K562 (cell line): ENCODE data around the gene ESRRB. TPM values are rescaled to one million over a fixed set of nuclear protein-coding genes. Genes with fewer than 3 reads are reported as not detected.

Experiments used
- ATAC-seq: fragments of 200-7000 bp; cut with Tn5 transposase; 3 replicates; pipeline ENCODE4 v1.9.1; 2020; ENCODE audit warnings: moderate library complexity
- BruUV-seq: library from RNA; stranded (reverse); fragments of 400-500 nt; replicated peaks from 2 replicates; lab custom pipeline; 2021; lab: Mats Ljungman, UMichigan
- CTCF ChIA-PET: fragments of 300-600 bp; formaldehyde crosslinking; extraction: SDS; loops from one replicate; lab custom pipeline; 2021; ENCODE audit warnings: low intra/inter-chr PET ratio; lab: Yijun Ruan, JAX
- POLR2A ChIA-PET: fragments of 300-600, 350-650 bp; sonication (Branson Sonifier 250); formaldehyde crosslinking; extraction: SDS; loops from one replicate; lab custom pipeline; 2021; ENCODE audit warnings: antibody characterized with exemption, inconsistent platforms; lab: Yijun Ruan, JAX
- DNase-seq, 4 experiments: peaks; one replicate each; pipeline versions ENCODE4 v3.0.0 to v3.0.0-alpha.2; 2011 to 2018; ENCODE audit warnings: low spot score in 3 of 4, mixed read lengths in 3 of 4; ENCODE audit errors: extremely low read depth in 1 of 4
- FAIRE-seq: peaks from 2 replicates; lab custom pipeline; 2011; peaks lifted over from hg19 to GRCh38; lab: Jason Lieb, UNC
- H2AFZ ChIP-seq: 2 replicates; pipeline ENCODE4 v1.6.0; 2011; ENCODE audit warnings: low read depth, low read length, control low read depth, inconsistent platforms
- H3K27ac ChIP-seq: fragments of 200-600 bp; 3 replicates; pipeline ENCODE4 v1.8.0; 2011; ENCODE audit warnings: low read depth, mild to moderate bottlenecking, control low read depth, inconsistent platforms, low read length, moderate library complexity, mixed read lengths; ENCODE audit errors: extremely low read depth
- H3K27me3 ChIP-seq, 2 experiments: fragments of 300-600 bp in 1 of 2; 2 replicates in 1 of 2; 3 replicates in 1 of 2; pipeline versions ENCODE4 v1.6.0 to v1.8.0; 2011; ENCODE audit warnings: inconsistent platforms in 2 of 2, low read length in 2 of 2, mild to moderate bottlenecking in 1 of 2, mixed read lengths in 1 of 2, moderate library complexity in 1 of 2; ENCODE audit not compliant: control insufficient read depth in 2 of 2, insufficient read depth in 2 of 2
- H3K36me3 ChIP-seq: fragments of 300-600 bp; 3 replicates; pipeline ENCODE4 v1.8.0; 2011; ENCODE audit warnings: mild to moderate bottlenecking, low read length, inconsistent platforms; ENCODE audit not compliant: control insufficient read depth, insufficient read depth
- H3K4me1 ChIP-seq, 2 experiments: fragments of 200-600 bp in 1 of 2; replicated peaks in 1 of 2; 2 replicates in 1 of 2; 3 replicates in 1 of 2; pipeline versions ENCODE4 v1.5.1 to v1.8.0; 2011; ENCODE audit warnings: inconsistent platforms in 2 of 2, low read length in 2 of 2, mild to moderate bottlenecking in 1 of 2, mixed read lengths in 1 of 2, moderate library complexity in 1 of 2; ENCODE audit not compliant: control insufficient read depth in 2 of 2, insufficient read depth in 2 of 2
- H3K4me2 ChIP-seq: 2 replicates; pipeline ENCODE4 v1.6.1; 2011; ENCODE audit warnings: low read length, control low read depth, inconsistent platforms, mixed read lengths; ENCODE audit not compliant: insufficient read depth
- H3K4me3 ChIP-seq: fragments of 200-600 bp; sonication (generic), shearing (Covaris generic); 2 replicates; pipeline ENCODE4 v1.5.1; 2016; ENCODE audit warnings: control low read depth, inconsistent platforms
- H3K79me2 ChIP-seq: fragments of 200-600 bp; 3 replicates; pipeline ENCODE4 v1.8.0; 2011; ENCODE audit warnings: low read length, inconsistent platforms; ENCODE audit not compliant: control insufficient read depth, insufficient read depth
- H3K9ac ChIP-seq, 2 experiments: 2 replicates each; pipeline versions ENCODE4 v1.6.0 to v1.6.1; 2011; ENCODE audit warnings: low read depth in 2 of 2, low read length in 2 of 2, control low read depth in 1 of 2, inconsistent platforms in 1 of 2, mild to moderate bottlenecking in 1 of 2, mixed read lengths in 1 of 2; ENCODE audit not compliant: insufficient read depth in 1 of 2
- H3K9me1 ChIP-seq: one replicate; pipeline ENCODE4 v1.6.0; 2011; ENCODE audit warnings: inconsistent platforms, mild to moderate bottlenecking, low read length, moderate library complexity; ENCODE audit not compliant: control insufficient read depth, insufficient read depth
- H3K9me3 ChIP-seq: replicated peaks from 2 replicates; pipeline ENCODE4 v1.5.1; 2011; ENCODE audit warnings: low read depth, low read length, inconsistent platforms; ENCODE audit not compliant: control insufficient read depth, insufficient read depth
- H4K20me1 ChIP-seq: replicated peaks from 2 replicates; pipeline ENCODE4 v1.6.1; 2011; ENCODE audit warnings: low read length, inconsistent platforms, mixed read lengths; ENCODE audit not compliant: control insufficient read depth, insufficient read depth
- BACH1 ChIP-seq: fragments of 200-800 bp; sonication (Bioruptor generic); IDR thresholded peaks from 2 replicates; pipeline ENCODE4 v1.6.1; 2016; ENCODE audit warnings: missing genetic modification characterization, missing compliant biosample characterization
- CHAMP1 ChIP-seq: fragments of 450-650 bp; IDR thresholded peaks from 2 replicates; pipeline ENCODE4 v1.6.1; 2016; ENCODE audit warnings: mild to moderate bottlenecking
- EWSR1 ChIP-seq: fragments of 450-650 bp; IDR thresholded peaks from 2 replicates; pipeline ENCODE4 v1.6.1; 2018; ENCODE audit warnings: borderline replicate concordance, mild to moderate bottlenecking, low read depth, moderate library complexity; ENCODE audit not compliant: partially characterized antibody
- HOXB6 ChIP-seq: fragments of 250-450 bp; sonication (Bioruptor Pico); IDR thresholded peaks from 2 replicates; pipeline ENCODE4 v1.5.1; 2022; ENCODE audit warnings: mild to moderate bottlenecking, borderline replicate concordance
- MTF1 ChIP-seq: fragments of 250-450 bp; sonication (Bioruptor Pico); IDR thresholded peaks from 2 replicates; pipeline ENCODE4 v1.9.0; 2021; ENCODE audit warnings: moderate library complexity, mild to moderate bottlenecking, inconsistent platforms, borderline replicate concordance
- NKRF ChIP-seq: fragments of 450-650 bp; IDR thresholded peaks from 2 replicates; pipeline ENCODE4 v1.6.1; 2016; ENCODE audit warnings: borderline replicate concordance
- TAF15 ChIP-seq: fragments of 200-400 bp; formaldehyde crosslinking; IDR thresholded peaks from 2 replicates; pipeline ENCODE4 v1.6.1; 2017; ENCODE audit warnings: mild to moderate bottlenecking, low read depth, low read length, moderate library complexity
- TRIM25 ChIP-seq: fragments of 450-650 bp; IDR thresholded peaks from 2 replicates; pipeline ENCODE4 v1.7.0; 2016; ENCODE audit warnings: borderline replicate concordance
- ZBTB26 ChIP-seq: fragments of 450-650 bp; formaldehyde crosslinking; IDR thresholded peaks from 2 replicates; pipeline ENCODE4 v1.4.0; 2022; ENCODE audit warnings: missing genetic modification characterization
- ZFPM2 ChIP-seq: fragments of 250-450 bp; sonication (Bioruptor Pico); IDR thresholded peaks from 2 replicates; pipeline ENCODE4 v1.5.1; 2022; ENCODE audit warnings: mild to moderate bottlenecking
- ZKSCAN8 ChIP-seq: fragments of 200-800 bp; sonication (Bioruptor generic); IDR thresholded peaks from 2 replicates; pipeline ENCODE4 v1.6.1; 2016; ENCODE audit warnings: missing genetic modification characterization, missing compliant biosample characterization
- ZNF766 ChIP-seq: fragments of 200-800 bp; sonication (Bioruptor generic); conservative IDR thresholded peaks from 2 replicates; pipeline ENCODE4 v1.6.1; 2016; ENCODE audit warnings: missing genetic modification characterization, missing compliant biosample characterization
- WGBS: fragments of 100-300 bp; shearing (Covaris generic); methylation state at CpG from one replicate; pipeline ENCODE4 v1.1.6; 2016; ENCODE audit warnings: low coverage, mixed read lengths; ENCODE audit not compliant: insufficient coverage; ENCODE audit errors: missing lambda C conversion rate; 5-methylcytosine and 5-hydroxymethylcytosine counted together
- in situ Hi-C: fragments of 300-500 bp; cut with MboI; formaldehyde crosslinking; loops from 4 replicates; pipeline ENCODE4 v1.15.0; 2018; ENCODE audit warnings: inconsistent platforms, mixed read lengths
- intact Hi-C: fragments of 100-400 bp; cut with micrococcal nuclease; formaldehyde crosslinking; loops from 2 replicates; pipeline ENCODE4 v1.14.2; 2022
- polyA plus RNA-seq, 8 experiments: library from polyadenylated mRNA; depleted of rRNA in 4 of 8; stranded (reverse) in 5 of 8; unstranded in 3 of 8; fragments of >200 nt; fragmentation: Nextera tagmentation in 2 of 8; fragmentation: Illumina TruSeq in 1 of 8; extraction: Ambion mirVana in 2 of 8; extraction: Trizol in 1 of 8; gene quantifications; 2 replicates each; pipeline versions ENCODE4 v1.2.1 to v1.2.3, GENCODE V29; 2011 to 2014; ENCODE audit warnings: inconsistent platforms in 1 of 8, missing spikeins in 1 of 8
- total RNA-seq, 7 experiments: library from RNA; depleted of rRNA in 6 of 7; stranded (reverse); fragments of >200 nt in 6 of 7; fragmentation: Illumina TruSeq in 2 of 7; extraction: Trizol in 2 of 7; gene quantifications; 2 replicates each; pipeline versions ENCODE4 v1.2.1 to v1.2.3, GENCODE V29; 2011 to 2021; ENCODE audit warnings: low replicate concordance in 1 of 7

ESRRB gene
- total and polyA plus RNA-seq, 9 of the 15 experiments (the other 6 are each of a cell fraction or from before 2014, with no cell fraction given): 3.2 to 24.7 (median 14.5) TPM

- ChIA-PET CTCF (no interaction called here), POLR2A (no interaction called here)
- DNase-seq (no peak), ATAC-seq (no peak), FAIRE-seq (no peak)
- H3K27me3 ChIP-seq: no peaks in the 10 kb centered on the region
- H3K9me3 ChIP-seq: no peaks in the 10 kb centered on the region
- 78% methylated on average over 10 of the region's 36 CpGs for WGBS
- no peak overlapping the region for H3K9ac ChIP-seq
- H2AFZ ChIP-seq: no peak overlapping the region
- H3K79me2 ChIP-seq: no peaks in the 10 kb centered on the region
- in situ Hi-C loops (no loop called here), intact Hi-C loops (no loop called here)
- no peak overlapping the region for H3K27ac ChIP-seq
- H3K4me3 ChIP-seq: no peak overlapping the region
- BruUV-seq: no TSS peak
- H3K9me1 ChIP-seq: no peaks in the 10 kb centered on the region
- no peaks in the 10 kb centered on the region; the same call in 2 of the 3 replicates for H3K36me3 ChIP-seq
- H3K4me1 ChIP-seq: no peaks in the 10 kb centered on the region; a peak in 1 of 5 replicates
- H3K4me2 ChIP-seq: no peak overlapping the region
- H4K20me1 ChIP-seq: no peaks in the 10 kb centered on the region
- TF ChIP-seq MTF1 (no peak), ZFPM2 (CRISPR knock-in tag) (no peak), ZNF766 (CRISPR knock-in tag) (no peak), ZBTB26 (CRISPR knock-in tag) (no peak), HOXB6 (no peak), EWSR1 (no peak), CHAMP1 (no peak), BACH1 (tag) (no peak), TRIM25 (no peak), TAF15 (no peak), NKRF (no peak), ZKSCAN8 (no peak)
Observed at GRCh38 chr14:76413962-76414600, 38.1 kb downstream of the ESRRB start.
